Thyroid gland (tissue), 4 donors: ENCODE results near the gene NLGN1. TPM values are rescaled to one million over a fixed set of nuclear protein-coding genes. Genes with fewer than 3 reads are reported as not detected.
A peak's percentile ranks its signal among the peaks of the same experiment; 100 is the strongest.

ENCODE experiments used
- DNase-seq, 2 donors: peaks; one replicate each; pipeline ENCODE4 v3.0.0-alpha.2; 2019
- H3K27ac ChIP-seq, 3 donors: fragments of 200-600 bp; sonication (generic); 1 replicate in 2 of 3; 2 replicates in 1 of 3; pipeline ENCODE4 v1.5.1; 2016 to 2019; ENCODE audit warnings: mild to moderate bottlenecking in 1 of 3, moderate library complexity in 1 of 3
- H3K27me3 ChIP-seq: fragments of 200-600 bp; sonication (generic); one replicate; pipeline ENCODE4 v1.5.1; 2019
- H3K36me3 ChIP-seq, 2 donors: fragments of 200-600 bp; sonication (generic); one replicate each; pipeline ENCODE4 v1.5.1; 2016 to 2019
- H3K4me1 ChIP-seq, 2 donors: fragments of 200-600 bp; sonication (generic); one replicate each; pipeline ENCODE4 v1.5.1; 2017 to 2019
- H3K4me3 ChIP-seq, 3 donors: fragments of 200-600 bp; sonication (generic); replicated peaks in 1 of 3; 1 replicate in 2 of 3; 2 replicates in 1 of 3; pipeline ENCODE4 v1.5.1; 2016; ENCODE audit warnings: mild to moderate bottlenecking in 1 of 3
- H3K9me3 ChIP-seq: fragments of 200-600 bp; sonication (generic); one replicate; pipeline ENCODE4 v1.5.1; 2017
- CTCF ChIP-seq, 6 experiments: fragments of 200-600 bp in 3 of 6; fragments of 450-650 bp in 3 of 6; sonication (generic) in 3 of 6; IDR thresholded peaks; one replicate each; pipeline ENCODE4 v1.5.1; 2016 to 2019; ENCODE audit warnings: antibody characterized with exemption in 6 of 6, mild to moderate bottlenecking in 2 of 6, inconsistent platforms in 1 of 6, moderate library complexity in 1 of 6
- POLR2A ChIP-seq, 2 donors: fragments of 450-650 bp; IDR thresholded peaks; one replicate each; pipeline ENCODE4 v1.6.1; 2017; ENCODE audit warnings: antibody characterized with exemption in 2 of 2, mild to moderate bottlenecking in 2 of 2, moderate library complexity in 1 of 2
- WGBS, 2 donors: methylation state at CpG; one replicate each; pipeline ENCODE4 v1.1.5; 2017; 5-methylcytosine and 5-hydroxymethylcytosine counted together
- intact Hi-C: fragments of 100-400 bp; cut with DNase I; formaldehyde crosslinking; loops from one replicate; pipeline ENCODE4 v1.15.1; 2023
- total RNA-seq, 4 donors: library from RNA; depleted of rRNA; stranded (reverse); fragments of >200 nt; gene quantifications; one replicate each; pipeline ENCODE4 v1.2.3, GENCODE V29; 2016

Gene NLGN1
- total RNA-seq, 4 donors from 2014 or later = 2.4 to 13.9 (median 2.9) TPM

- no peak overlapping the region for H3K4me3 ChIP-seq
- intact Hi-C loops = no loop called here
Measured at GRCh38 chr3:173652093-173652492, 254.5 kb downstream of the NLGN1 start.

DNA sequence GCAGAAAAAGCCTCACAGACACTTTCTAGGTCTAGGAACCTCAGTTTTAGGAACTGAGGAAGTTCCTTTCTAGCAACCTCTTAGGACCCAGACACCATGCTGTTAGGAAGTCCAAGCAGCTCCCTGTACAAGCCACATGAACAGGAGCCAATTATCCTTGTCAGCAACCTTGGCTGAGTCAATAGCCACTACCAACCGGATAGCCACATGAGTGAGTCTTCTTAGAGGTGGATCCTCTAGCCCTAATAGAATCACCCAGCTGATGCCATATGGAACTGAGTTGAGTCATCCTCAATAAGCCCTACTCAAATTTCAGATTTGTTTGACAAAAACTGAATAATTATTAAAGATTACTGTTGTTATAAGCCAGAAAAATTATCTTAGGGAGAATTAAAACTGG, 256.2 kb downstream of the NLGN1 start:
- no peak for DNase-seq
- no peak overlapping the region for H3K4me3 ChIP-seq
- 93% methylated on average over 1 of the region's 1 CpG for WGBS, 2 donors
- TF ChIP-seq POLR2A (IDR thresholded peaks at IDR 0.05) = no peak
- TF ChIP-seq CTCF (IDR thresholded peaks at IDR 0.05) = no peak
- no peak overlapping the region for H3K27ac ChIP-seq
- H3K9me3 ChIP-seq = no peaks in the 10 kb centered on the region
- intact Hi-C loops = no loop called here
- no peaks in the 10 kb centered on the region for H3K4me1 ChIP-seq
- no peaks in the 10 kb centered on the region for H3K36me3 ChIP-seq
- no peaks in the 10 kb centered on the region for H3K27me3 ChIP-seq

More at GRCh38 chr3:173652093-173652492, 254.5 kb downstream of the NLGN1 start:
- Histone ChIP-seq H3K27me3 (no peaks in the 10 kb centered on the region), H3K4me1 (no peaks in the 10 kb centered on the region), H3K27ac (no peak overlapping the region), H3K36me3 (no peaks in the 10 kb centered on the region), H3K9me3 (no peaks in the 10 kb centered on the region)
- WGBS, 2 donors = 78 to 89% methylated on average over 2 of the region's 2 CpGs
- TF ChIP-seq CTCF (IDR thresholded peaks at IDR 0.05) (no peak), POLR2A (IDR thresholded peaks at IDR 0.05) (no peak)
- no peak for DNase-seq

DNA sequence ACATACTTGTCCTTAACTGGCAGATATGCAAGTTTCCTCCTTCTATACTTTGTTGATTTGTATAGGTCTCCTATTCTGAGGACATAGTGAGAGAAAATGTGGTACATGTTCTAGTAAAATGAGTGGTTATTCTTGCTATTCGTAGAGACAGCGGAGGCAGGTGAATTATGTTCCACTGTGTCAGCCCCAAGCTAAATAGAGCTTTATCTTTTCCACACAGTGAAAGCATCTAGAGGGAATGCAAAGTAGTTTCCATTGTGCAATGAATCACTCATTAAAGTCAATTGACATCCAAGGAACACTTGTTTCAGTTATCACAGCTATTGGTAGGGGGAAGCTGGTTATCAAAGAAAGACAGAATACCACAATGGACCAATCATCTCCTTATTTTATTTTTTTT, 262.4 kb downstream of the NLGN1 start:
- WGBS, 2 donors = 66 to 68% methylated on average over 2 of the region's 2 CpGs
- Histone ChIP-seq H3K4me1 (no peaks in the 10 kb centered on the region), H3K9me3 (no peaks in the 10 kb centered on the region), H3K27ac (no peak overlapping the region), H3K27me3 (no peaks in the 10 kb centered on the region), H3K4me3 (no peak overlapping the region), H3K36me3 (no peaks in the 10 kb centered on the region)
- intact Hi-C loops = no loop called here
- no peak for DNase-seq
- TF ChIP-seq CTCF (IDR thresholded peaks at IDR 0.05) (no peak), POLR2A (IDR thresholded peaks at IDR 0.05) (no peak)

- WGBS, 2 donors = 31 to 32% methylated on average over 3 of the region's 3 CpGs
- peak in 1 of 2 donors; percentile 12 for DNase-seq
- Histone ChIP-seq H3K9me3 (no peaks in the 10 kb centered on the region), H3K27me3 (no peaks in the 10 kb centered on the region), H3K4me3 (no peak overlapping the region), H3K36me3 (no peaks in the 10 kb centered on the region), H3K4me1 (no peaks in the 10 kb centered on the region), H3K27ac (no peak overlapping the region)
- TF ChIP-seq CTCF (IDR thresholded peaks at IDR 0.05) (no peak), POLR2A (IDR thresholded peaks at IDR 0.05) (no peak)
- intact Hi-C loops = no loop called here
Measured at GRCh38 chr3:173660645-173661299, 263.2 kb downstream of the NLGN1 start.

- no peaks in the 10 kb centered on the region for H3K4me1 ChIP-seq
- no peak overlapping the region for H3K4me3 ChIP-seq
- no peak overlapping the region for H3K27ac ChIP-seq
- TF ChIP-seq POLR2A (IDR thresholded peaks at IDR 0.05) (no peak), CTCF (IDR thresholded peaks at IDR 0.05) (no peak)
- H3K36me3 ChIP-seq = no peaks in the 10 kb centered on the region
- 80 to 90% methylated on average over 1 of the region's 1 CpG for WGBS, 2 donors
- H3K9me3 ChIP-seq = no peaks in the 10 kb centered on the region
- no peaks in the 10 kb centered on the region for H3K27me3 ChIP-seq
- DNase-seq = no peak
- intact Hi-C loops = no loop called here
Measured at GRCh38 chr3:173663696-173664111, 266.2 kb downstream of the NLGN1 start.
